Measurements from ENCODE around the gene HDAC9. TPM values are rescaled to one million over a fixed set of nuclear protein-coding genes. Genes with fewer than 3 reads are reported as not detected.

HDAC9 gene
- total RNA-seq, 1 experiment from 2014 or later: 17.1 TPM

DNA sequence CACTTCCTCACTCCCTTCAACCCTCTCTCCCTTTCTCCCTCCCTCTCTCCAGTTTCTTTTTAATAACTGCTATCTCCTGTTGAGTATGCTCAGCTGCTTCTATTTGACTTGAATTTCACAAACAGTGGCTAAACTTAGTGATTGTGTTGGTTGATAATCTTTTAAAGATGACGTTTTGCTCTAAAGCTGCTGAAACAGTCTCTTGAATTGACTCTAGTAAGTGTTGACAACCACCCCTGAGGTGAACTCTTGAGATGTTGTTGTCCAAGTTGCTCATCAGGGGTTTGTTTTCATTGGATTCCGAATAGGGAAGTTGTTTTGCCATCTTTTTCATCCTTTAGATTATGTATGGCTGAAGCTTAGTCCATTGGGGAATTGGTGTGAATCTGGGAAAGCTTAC lies 445.7 kb downstream of the HDAC9 start:
- DNase-seq (ENCODE audit: low read depth, low spot score): no peak
- intact Hi-C loops (cut with micrococcal nuclease; ENCODE audit: unreplicated experiment) (no loop called here), in situ Hi-C loops (cut with HindIII; ENCODE audit: low pct_unique_long_range_greater_than_20kb, low sequenced_read_pairs) (no loop called here)
- CTCF ChIA-PET: no interaction called here
- no peak for TF ChIP-seq SIN3A (IDR thresholded peaks at IDR 0.05; ENCODE audit: borderline replicate concordance, insufficient read depth, low read depth, low read length)
- no peak for TF ChIP-seq POLR2AphosphoS5 (IDR thresholded peaks at IDR 0.05; ENCODE audit: low read depth, low read length)
- TF ChIP-seq, protein P1, sequence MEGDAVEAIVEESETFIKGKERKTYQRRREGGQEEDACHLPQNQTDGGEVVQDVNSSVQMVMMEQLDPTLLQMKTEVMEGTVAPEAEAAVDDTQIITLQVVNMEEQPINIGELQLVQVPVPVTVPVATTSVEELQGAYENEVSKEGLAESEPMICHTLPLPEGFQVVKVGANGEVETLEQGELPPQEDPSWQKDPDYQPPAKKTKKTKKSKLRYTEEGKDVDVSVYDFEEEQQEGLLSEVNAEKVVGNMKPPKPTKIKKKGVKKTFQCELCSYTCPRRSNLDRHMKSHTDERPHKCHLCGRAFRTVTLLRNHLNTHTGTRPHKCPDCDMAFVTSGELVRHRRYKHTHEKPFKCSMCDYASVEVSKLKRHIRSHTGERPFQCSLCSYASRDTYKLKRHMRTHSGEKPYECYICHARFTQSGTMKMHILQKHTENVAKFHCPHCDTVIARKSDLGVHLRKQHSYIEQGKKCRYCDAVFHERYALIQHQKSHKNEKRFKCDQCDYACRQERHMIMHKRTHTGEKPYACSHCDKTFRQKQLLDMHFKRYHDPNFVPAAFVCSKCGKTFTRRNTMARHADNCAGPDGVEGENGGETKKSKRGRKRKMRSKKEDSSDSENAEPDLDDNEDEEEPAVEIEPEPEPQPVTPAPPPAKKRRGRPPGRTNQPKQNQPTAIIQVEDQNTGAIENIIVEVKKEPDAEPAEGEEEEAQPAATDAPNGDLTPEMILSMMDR (IDR thresholded peaks at IDR 0.05): no peak
- TF ChIP-seq TCF7L2 (IDR thresholded peaks at IDR 0.05; ENCODE audit: low read depth, low read length): no peak
- TF ChIP-seq, protein P2, sequence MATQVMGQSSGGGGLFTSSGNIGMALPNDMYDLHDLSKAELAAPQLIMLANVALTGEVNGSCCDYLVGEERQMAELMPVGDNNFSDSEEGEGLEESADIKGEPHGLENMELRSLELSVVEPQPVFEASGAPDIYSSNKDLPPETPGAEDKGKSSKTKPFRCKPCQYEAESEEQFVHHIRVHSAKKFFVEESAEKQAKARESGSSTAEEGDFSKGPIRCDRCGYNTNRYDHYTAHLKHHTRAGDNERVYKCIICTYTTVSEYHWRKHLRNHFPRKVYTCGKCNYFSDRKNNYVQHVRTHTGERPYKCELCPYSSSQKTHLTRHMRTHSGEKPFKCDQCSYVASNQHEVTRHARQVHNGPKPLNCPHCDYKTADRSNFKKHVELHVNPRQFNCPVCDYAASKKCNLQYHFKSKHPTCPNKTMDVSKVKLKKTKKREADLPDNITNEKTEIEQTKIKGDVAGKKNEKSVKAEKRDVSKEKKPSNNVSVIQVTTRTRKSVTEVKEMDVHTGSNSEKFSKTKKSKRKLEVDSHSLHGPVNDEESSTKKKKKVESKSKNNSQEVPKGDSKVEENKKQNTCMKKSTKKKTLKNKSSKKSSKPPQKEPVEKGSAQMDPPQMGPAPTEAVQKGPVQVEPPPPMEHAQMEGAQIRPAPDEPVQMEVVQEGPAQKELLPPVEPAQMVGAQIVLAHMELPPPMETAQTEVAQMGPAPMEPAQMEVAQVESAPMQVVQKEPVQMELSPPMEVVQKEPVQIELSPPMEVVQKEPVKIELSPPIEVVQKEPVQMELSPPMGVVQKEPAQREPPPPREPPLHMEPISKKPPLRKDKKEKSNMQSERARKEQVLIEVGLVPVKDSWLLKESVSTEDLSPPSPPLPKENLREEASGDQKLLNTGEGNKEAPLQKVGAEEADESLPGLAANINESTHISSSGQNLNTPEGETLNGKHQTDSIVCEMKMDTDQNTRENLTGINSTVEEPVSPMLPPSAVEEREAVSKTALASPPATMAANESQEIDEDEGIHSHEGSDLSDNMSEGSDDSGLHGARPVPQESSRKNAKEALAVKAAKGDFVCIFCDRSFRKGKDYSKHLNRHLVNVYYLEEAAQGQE (IDR thresholded peaks at IDR 0.05; ENCODE audit: insufficient read depth in 1 of 2, low read depth in 2 of 2, low read length in 1 of 2): no peak
- H3K9me3 ChIP-seq (ENCODE audit: control insufficient read depth, insufficient read depth, low read depth, low read length): no peaks in the 10 kb centered on the region
- no peak for ATAC-seq
- POLR2A ChIA-PET: no interaction called here
- H3K4me3 ChIP-seq (ENCODE audit: low read depth in 2 of 2, low read length in 2 of 2): no peak overlapping the region
- H3K4me1 ChIP-seq (ENCODE audit: control insufficient read depth, insufficient read depth, low read length): no peaks in the 10 kb centered on the region
- H3K27me3 ChIP-seq (ENCODE audit: control insufficient read depth, insufficient read depth, low read length): no peaks in the 10 kb centered on the region
- BruUV-seq (replicated peaks): no TSS peak
- H3K36me3 ChIP-seq (ENCODE audit: control insufficient read depth, insufficient read depth, low read length): no peaks in the 10 kb centered on the region
- no peak overlapping the region for H3K27ac ChIP-seq (ENCODE audit: low read length)

DNA sequence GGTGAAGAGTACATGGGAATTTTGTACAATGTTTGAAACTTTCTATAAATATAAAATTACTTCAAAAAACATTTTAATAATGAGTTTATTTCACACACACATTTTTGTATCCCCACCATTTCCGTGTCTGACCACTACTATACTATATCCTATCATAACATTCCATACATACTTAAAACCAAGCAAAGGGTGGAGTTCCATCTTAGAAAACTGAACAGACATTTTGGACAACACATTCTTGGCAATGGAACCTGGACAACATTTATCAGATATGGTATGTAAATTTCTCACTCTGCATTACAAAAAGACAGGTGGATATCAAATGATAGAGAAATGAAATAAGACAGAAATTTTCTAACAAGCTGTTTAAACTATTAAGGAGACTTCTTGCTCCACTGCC lies 453.0 kb downstream of the HDAC9 start:
- TF ChIP-seq POLR2AphosphoS5 (IDR thresholded peaks at IDR 0.05; ENCODE audit: low read depth, low read length) (no peak), SIN3A (IDR thresholded peaks at IDR 0.05; ENCODE audit: borderline replicate concordance, insufficient read depth, low read depth, low read length) (no peak), TCF7L2 (IDR thresholded peaks at IDR 0.05; ENCODE audit: low read depth, low read length) (no peak)
- TF ChIP-seq, protein P2 (IDR thresholded peaks at IDR 0.05; ENCODE audit: insufficient read depth in 1 of 2, low read depth in 2 of 2, low read length in 1 of 2): no peak
- in situ Hi-C loops (cut with HindIII; ENCODE audit: low pct_unique_long_range_greater_than_20kb, low sequenced_read_pairs) (no loop called here), intact Hi-C loops (cut with micrococcal nuclease; ENCODE audit: unreplicated experiment) (no loop called here)
- no peak for DNase-seq (ENCODE audit: low read depth, low spot score)
- Histone ChIP-seq H3K9me3 (ENCODE audit: control insufficient read depth, insufficient read depth, low read depth, low read length) (no peaks in the 10 kb centered on the region), H3K4me1 (ENCODE audit: control insufficient read depth, insufficient read depth, low read length) (no peaks in the 10 kb centered on the region), H3K4me3 (ENCODE audit: low read depth in 2 of 2, low read length in 2 of 2) (no peak overlapping the region), H3K36me3 (ENCODE audit: control insufficient read depth, insufficient read depth, low read length) (no peaks in the 10 kb centered on the region; the same call in 1 of the 2 replicates), H3K27ac (ENCODE audit: low read length) (no peak overlapping the region), H3K27me3 (ENCODE audit: control insufficient read depth, insufficient read depth, low read length) (no peaks in the 10 kb centered on the region)
- ChIA-PET CTCF (no interaction called here), POLR2A (no interaction called here)
- BruUV-seq (replicated peaks): no TSS peak
- ATAC-seq: no peak
